Keratinocyte (primary cell): Measurements from ENCODE around the gene SDHAF4. TPM values are rescaled to one million over a fixed set of nuclear protein-coding genes. Genes with fewer than 3 reads are reported as not detected.

Experiments used
- DNase-seq: peaks from one replicate; pipeline ENCODE4 v3.0.0-alpha.2; 2011; ENCODE audit warnings: low read depth, missing footprints, low spot score
- FAIRE-seq: peaks from 2 replicates; lab custom pipeline; 2011; peaks lifted over from hg19 to GRCh38; lab: Jason Lieb, UNC
- H2AFZ ChIP-seq: 2 replicates; pipeline ENCODE4 v1.6.0; 2012; ENCODE audit warnings: low read length, control low read depth, inconsistent platforms; ENCODE audit not compliant: control insufficient read depth
- H3K27ac ChIP-seq: 2 replicates; pipeline ENCODE4 v1.5.1; 2011; ENCODE audit warnings: low read length; ENCODE audit not compliant: control insufficient read depth, insufficient read depth
- H3K27me3 ChIP-seq: 3 replicates; pipeline ENCODE4 v1.6.0; 2011; ENCODE audit warnings: low read length; ENCODE audit not compliant: control insufficient read depth, insufficient read depth; ENCODE audit errors: extremely low read depth
- H3K36me3 ChIP-seq, 2 experiments: 2 replicates in 1 of 2; 3 replicates in 1 of 2; pipeline ENCODE4 v1.5.1; 2011; ENCODE audit warnings: low read length in 2 of 2, mild to moderate bottlenecking in 1 of 2; ENCODE audit not compliant: control insufficient read depth in 2 of 2, insufficient read depth in 2 of 2; ENCODE audit errors: extremely low read depth in 1 of 2
- H3K4me1 ChIP-seq: 3 replicates; pipeline ENCODE4 v1.5.1; 2011; ENCODE audit warnings: low read length; ENCODE audit not compliant: control insufficient read depth, insufficient read depth; ENCODE audit errors: extremely low read depth
- H3K4me2 ChIP-seq: 3 replicates; pipeline ENCODE4 v1.6.0; 2011; ENCODE audit warnings: low read depth, low read length; ENCODE audit not compliant: control insufficient read depth, insufficient read depth; ENCODE audit errors: extremely low read depth
- H3K4me3 ChIP-seq, 3 experiments: fragments of 200-600 bp in 1 of 3; sonication (generic) in 1 of 3; 2 replicates in 2 of 3; 3 replicates in 1 of 3; pipeline ENCODE4 v1.5.1; 2011 to 2016; ENCODE audit warnings: low read length in 3 of 3, mild to moderate bottlenecking in 3 of 3, control low read depth in 2 of 3, inconsistent platforms in 1 of 3, low read depth in 1 of 3, mixed read lengths in 1 of 3, mixed run types in 1 of 3, moderate library complexity in 1 of 3; ENCODE audit not compliant: control insufficient read depth in 2 of 3, insufficient read depth in 2 of 3; ENCODE audit errors: extremely low read depth in 1 of 3
- H3K79me2 ChIP-seq: 2 replicates; pipeline ENCODE4 v1.6.0; 2012; ENCODE audit warnings: low read length; ENCODE audit not compliant: control insufficient read depth, insufficient read depth
- H3K9ac ChIP-seq: 3 replicates; pipeline ENCODE4 v1.6.0; 2011; ENCODE audit warnings: low read length; ENCODE audit not compliant: control insufficient read depth, insufficient read depth; ENCODE audit errors: extremely low read depth
- H3K9me1 ChIP-seq: 3 replicates; pipeline ENCODE4 v1.6.0; 2011; ENCODE audit warnings: low read length; ENCODE audit not compliant: control insufficient read depth, insufficient read depth; ENCODE audit errors: extremely low read depth
- H3K9me3 ChIP-seq: 2 replicates; pipeline ENCODE4 v1.5.1; 2012; ENCODE audit warnings: low read depth, low read length; ENCODE audit not compliant: control insufficient read depth
- H4K20me1 ChIP-seq: 3 replicates; pipeline ENCODE4 v1.6.0; 2011; ENCODE audit warnings: low read length; ENCODE audit not compliant: control insufficient read depth, insufficient read depth; ENCODE audit errors: extremely low read depth
- EZH2 ChIP-seq: IDR thresholded peaks from one replicate; pipeline ENCODE4 v1.6.1; 2012; ENCODE audit warnings: inconsistent platforms, mild to moderate bottlenecking, low read length, moderate library complexity
- dilution Hi-C: fragments of 300-500 bp; cut with MboI; formaldehyde crosslinking; loops from one replicate; pipeline ENCODE4 v1.7.0; 2020; ENCODE audit warnings: low sequenced_read_pairs; ENCODE audit not compliant: extremely low pct_ligation_motif_present
- polyA plus RNA-seq, 5 experiments: library from polyadenylated mRNA; depleted of rRNA in 3 of 5; stranded (reverse) in 3 of 5; stranded (forward) in 1 of 5; unstranded in 1 of 5; fragments of >200 nt; gene quantifications; 1 replicate in 1 of 5; 2 replicates in 3 of 5; 3 replicates in 1 of 5; pipeline versions ENCODE4 v1.2.1 to v1.2.3, GENCODE V29; 2011 to 2012; ENCODE audit warnings: missing spikeins in 2 of 5, low read depth in 1 of 5, low replicate concordance in 1 of 5
- TF ChIP-seq, protein P1 (sequence below), 3 experiments: IDR thresholded peaks in 1 of 3; conservative IDR thresholded peaks in 1 of 3; optimal IDR thresholded peaks in 1 of 3; 2 replicates in 2 of 3; 3 replicates in 1 of 3; pipeline versions ENCODE3 to v1.5.1; 2011; ENCODE audit warnings: low read length in 3 of 3, mild to moderate bottlenecking in 3 of 3, moderate library complexity in 2 of 3, control low read depth in 1 of 3, inconsistent platforms in 1 of 3; ENCODE audit not compliant: insufficient read depth in 2 of 3; ENCODE audit errors: extremely low read depth in 1 of 3

Gene SDHAF4
- polyA plus RNA-seq, 1 donor (not counting 4 experiments of a cell fraction or from before 2014, with no cell fraction given): 12.7 TPM

DNA sequence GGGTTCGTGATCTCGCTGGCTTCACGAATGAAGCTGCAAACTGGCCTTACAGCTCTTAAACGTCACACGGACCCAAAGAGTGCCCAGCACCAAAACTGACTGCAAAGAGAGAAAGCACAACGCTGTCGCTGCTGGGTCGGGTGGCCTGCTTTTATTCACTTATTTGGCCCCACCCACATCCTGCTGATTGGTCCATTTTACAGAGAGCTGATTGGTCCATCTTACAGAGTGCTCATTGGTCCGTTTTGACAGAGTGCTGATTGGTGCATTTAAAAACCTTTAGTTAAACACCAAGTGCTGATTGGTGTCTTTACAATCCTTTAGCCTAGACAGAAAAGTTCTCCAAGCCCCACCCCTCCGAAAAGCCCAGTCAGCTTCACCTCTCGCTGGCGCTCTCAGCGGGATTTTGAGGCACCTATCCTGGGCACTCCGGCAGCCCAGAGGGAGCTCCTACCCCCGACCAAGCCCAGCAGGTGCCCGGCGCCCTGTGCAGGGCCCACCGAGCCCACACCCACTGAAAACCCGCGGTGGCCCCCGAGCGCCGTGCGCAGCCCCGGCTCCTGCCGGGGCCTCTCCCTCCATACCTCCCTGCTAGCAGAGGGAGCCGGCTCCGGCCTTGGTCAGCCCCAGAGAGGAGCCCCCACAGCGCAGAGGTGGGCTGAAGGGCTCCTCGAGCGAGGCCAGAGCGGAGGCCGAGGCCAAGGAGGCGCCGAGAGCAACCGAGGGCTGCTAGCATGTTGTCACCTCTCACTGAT, 60.9 kb downstream of the SDHAF4 start:
- no peaks in the 10 kb centered on the region for H3K27me3 ChIP-seq
- no peaks in the 10 kb centered on the region for H3K79me2 ChIP-seq
- no peak overlapping the region for H2AFZ ChIP-seq
- H3K4me2 ChIP-seq: no peak overlapping the region
- no peak overlapping the region for H3K27ac ChIP-seq
- TF ChIP-seq, protein P1, sequence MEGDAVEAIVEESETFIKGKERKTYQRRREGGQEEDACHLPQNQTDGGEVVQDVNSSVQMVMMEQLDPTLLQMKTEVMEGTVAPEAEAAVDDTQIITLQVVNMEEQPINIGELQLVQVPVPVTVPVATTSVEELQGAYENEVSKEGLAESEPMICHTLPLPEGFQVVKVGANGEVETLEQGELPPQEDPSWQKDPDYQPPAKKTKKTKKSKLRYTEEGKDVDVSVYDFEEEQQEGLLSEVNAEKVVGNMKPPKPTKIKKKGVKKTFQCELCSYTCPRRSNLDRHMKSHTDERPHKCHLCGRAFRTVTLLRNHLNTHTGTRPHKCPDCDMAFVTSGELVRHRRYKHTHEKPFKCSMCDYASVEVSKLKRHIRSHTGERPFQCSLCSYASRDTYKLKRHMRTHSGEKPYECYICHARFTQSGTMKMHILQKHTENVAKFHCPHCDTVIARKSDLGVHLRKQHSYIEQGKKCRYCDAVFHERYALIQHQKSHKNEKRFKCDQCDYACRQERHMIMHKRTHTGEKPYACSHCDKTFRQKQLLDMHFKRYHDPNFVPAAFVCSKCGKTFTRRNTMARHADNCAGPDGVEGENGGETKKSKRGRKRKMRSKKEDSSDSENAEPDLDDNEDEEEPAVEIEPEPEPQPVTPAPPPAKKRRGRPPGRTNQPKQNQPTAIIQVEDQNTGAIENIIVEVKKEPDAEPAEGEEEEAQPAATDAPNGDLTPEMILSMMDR (optimal IDR thresholded peaks at IDR 0.05 in 1 of 3, IDR thresholded peaks at IDR 0.05 in 1 of 3, conservative IDR thresholded peaks at IDR 0.05 in 1 of 3; ENCODE audit: extremely low read depth in 1 of 3, insufficient read depth in 2 of 3, low read length in 3 of 3): no peak
- TF ChIP-seq EZH2: no peak
- no peaks in the 10 kb centered on the region for H4K20me1 ChIP-seq
- DNase-seq: no peak
- dilution Hi-C loops: no loop called here
- no peaks in the 10 kb centered on the region for H3K4me1 ChIP-seq
- H3K4me3 ChIP-seq: no peak overlapping the region
- H3K9me1 ChIP-seq: no peaks in the 10 kb centered on the region
- no peak for FAIRE-seq
- H3K9ac ChIP-seq: no peak overlapping the region
- H3K36me3 ChIP-seq: no peaks in the 10 kb centered on the region
- H3K9me3 ChIP-seq: no peaks in the 10 kb centered on the region

- Histone ChIP-seq H3K36me3 (no peaks in the 10 kb centered on the region), H3K27me3 (no peaks in the 10 kb centered on the region), H3K4me1 (no peaks in the 10 kb centered on the region), H2AFZ (no peak overlapping the region), H3K4me2 (no peak overlapping the region), H3K79me2 (no peaks in the 10 kb centered on the region), H4K20me1 (no peaks in the 10 kb centered on the region), H3K4me3 (no peak overlapping the region), H3K9me1 (no peaks in the 10 kb centered on the region), H3K27ac (no peak overlapping the region), H3K9ac (no peak overlapping the region), H3K9me3 (no peaks in the 10 kb centered on the region)
- dilution Hi-C loops: no loop called here
- no peak for FAIRE-seq
- DNase-seq: no peak
- TF ChIP-seq EZH2: no peak
- TF ChIP-seq, protein P1 (optimal IDR thresholded peaks at IDR 0.05 in 1 of 3, IDR thresholded peaks at IDR 0.05 in 1 of 3, conservative IDR thresholded peaks at IDR 0.05 in 1 of 3; ENCODE audit: extremely low read depth in 1 of 3, insufficient read depth in 2 of 3, low read length in 3 of 3): no peak
These were observed 63.2 kb downstream of the SDHAF4 start for GRCh38 chr6:70629929-70630328.
